ENCODE data around the gene GNB1L. TPM values are rescaled to one million over a fixed set of nuclear protein-coding genes. Genes with fewer than 3 reads are reported as not detected.

The GNB1L gene
- total RNA-seq, 4 donors from 2014 or later: 4.8 to 8.7 (median 7.4) TPM

- Histone ChIP-seq H3K4me1 (peaks cover 0 to 4% (median 0%) of the 10 kb centered on the region in 3 donors), H3K27me3 (no peaks in the 10 kb centered on the region), H3K36me3 (peaks cover 0 to 95% of the 10 kb centered on the region in 2 donors), H3K4me3 (no peak overlapping the region), H3K9me3 (no peaks in the 10 kb centered on the region), H3K27ac (no peak overlapping the region)
- ATAC-seq: no peak
- WGBS, 2 donors (ENCODE audit: low coverage in 1 of 2): 96% methylated on average over 5 of the region's 16 CpGs; no CpG with 5 or more reads in 1 of the 2 donors
- TF ChIP-seq CTCF (IDR thresholded peaks at IDR 0.05) (no peak), EP300 (IDR thresholded peaks at IDR 0.05) (no peak), POLR2A (IDR thresholded peaks at IDR 0.05) (no peak), POLR2AphosphoS5 (IDR thresholded peaks at IDR 0.05) (no peak)
Observed at GRCh38 chr22:19897726-19898125, 43.1 kb upstream of the GNB1L start.

GRCh38 chr22:19896665-19897355, 42.1 kb upstream of the GNB1L start:
- H3K4me1 ChIP-seq: peaks cover 0 to 13% (median 2%) of the 10 kb centered on the region in 3 donors
- H3K4me3 ChIP-seq: no peak overlapping the region
- WGBS, 2 donors (ENCODE audit: low coverage in 1 of 2): no CpG with 5 or more reads among the region's 15 CpGs
- no peaks in the 10 kb centered on the region for H3K9me3 ChIP-seq
- no peak for TF ChIP-seq POLR2A (IDR thresholded peaks at IDR 0.05)
- no peak for TF ChIP-seq EP300 (IDR thresholded peaks at IDR 0.05)
- no peak for TF ChIP-seq CTCF (IDR thresholded peaks at IDR 0.05)
- no peak for TF ChIP-seq POLR2AphosphoS5 (IDR thresholded peaks at IDR 0.05)
- H3K36me3 ChIP-seq: peaks cover 0 to 93% of the 10 kb centered on the region in 2 donors
- no peak for ATAC-seq
- H3K27ac ChIP-seq: no peak overlapping the region
- H3K27me3 ChIP-seq: no peaks in the 10 kb centered on the region

- no peaks in the 10 kb centered on the region for H3K9me3 ChIP-seq
- 91 to 98% methylated on average over 4 to 6 of the region's 23 CpGs for WGBS, 2 donors (ENCODE audit: low coverage in 1 of 2)
Observed at GRCh38 chr22:19895160-19895849, 40.6 kb upstream of the GNB1L start.

DNA sequence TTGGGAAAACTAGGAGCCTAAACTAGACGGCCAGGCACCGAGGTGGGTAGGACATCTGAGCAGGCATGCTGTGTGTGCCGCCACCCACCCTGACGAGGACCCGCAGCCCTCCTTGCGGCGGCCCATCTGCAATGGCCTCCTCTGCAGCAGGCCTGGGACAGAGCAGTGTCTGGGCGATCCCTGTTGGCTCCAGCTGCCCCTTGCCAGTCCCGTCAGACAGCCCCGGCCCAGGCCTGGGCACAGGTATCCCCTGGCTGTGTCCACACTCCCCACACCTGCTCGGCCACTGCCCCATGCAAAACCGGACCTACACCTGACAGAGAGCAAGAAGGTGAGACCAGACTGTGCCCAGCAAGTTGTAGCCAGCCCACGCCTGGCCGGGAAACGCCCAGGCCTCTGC, 38.7 kb upstream of the GNB1L start:
- Histone ChIP-seq H3K4me3 (no peak overlapping the region), H3K27me3 (no peaks in the 10 kb centered on the region), H3K36me3 (peaks cover 0 to 93% of the 10 kb centered on the region in 2 donors), H3K9me3 (no peaks in the 10 kb centered on the region), H3K27ac (peak overlapping the region in 1 of 4 donors; percentile 18), H3K4me1 (peaks cover 0 to 21% (median 5%) of the 10 kb centered on the region in 3 donors)
- ATAC-seq: no peak
- TF ChIP-seq POLR2A (IDR thresholded peaks at IDR 0.05) (no peak), POLR2AphosphoS5 (IDR thresholded peaks at IDR 0.05) (no peak), CTCF (IDR thresholded peaks at IDR 0.05) (no peak), EP300 (IDR thresholded peaks at IDR 0.05) (no peak)
- no CpG with 5 or more reads among the region's 15 CpGs for WGBS, 2 donors (ENCODE audit: low coverage in 1 of 2)

More at GRCh38 chr22:19895160-19895849, 40.6 kb upstream of the GNB1L start:
- no peak overlapping the region for H3K4me3 ChIP-seq
- peaks cover 0 to 96% of the 10 kb centered on the region in 2 donors for H3K36me3 ChIP-seq
- peaks cover 0 to 21% (median 5%) of the 10 kb centered on the region in 3 donors for H3K4me1 ChIP-seq
- TF ChIP-seq CTCF (IDR thresholded peaks at IDR 0.05) (no peak), POLR2A (IDR thresholded peaks at IDR 0.05) (no peak), EP300 (IDR thresholded peaks at IDR 0.05) (no peak), POLR2AphosphoS5 (IDR thresholded peaks at IDR 0.05) (no peak)
- no peak for ATAC-seq
- no peaks in the 10 kb centered on the region for H3K27me3 ChIP-seq
- H3K27ac ChIP-seq: no peak overlapping the region

Data from gastroesophageal sphincter (tissue), 4 donors.